Tibial artery (tissue), 4 donors: ENCODE data around the gene BMP10.

Experiments
- DNase-seq, 2 donors: peaks; one replicate each; pipeline ENCODE4 v3.0.0-alpha.2; 2019
- H3K27ac ChIP-seq, 2 donors: fragments of 200-600 bp; sonication (generic) in 1 of 2; 1 replicate in 1 of 2; 2 replicates in 1 of 2; pipeline ENCODE4 v1.5.1; 2018 to 2019; ENCODE audit warnings: mild to moderate bottlenecking in 1 of 2
- H3K27me3 ChIP-seq, 2 donors: fragments of 200-600 bp; sonication (generic) in 1 of 2; one replicate each; pipeline versions ENCODE4 v1.5.1 to v1.6.0; 2016 to 2019
- H3K36me3 ChIP-seq, 3 donors: fragments of 200-600 bp; sonication (generic) in 2 of 3; one replicate each; pipeline ENCODE4 v1.5.1; 2016 to 2019; ENCODE audit warnings: mild to moderate bottlenecking in 2 of 3
- H3K4me1 ChIP-seq, 4 donors: fragments of 200-600 bp; sonication (generic) in 2 of 4; 1 replicate in 3 of 4; 2 replicates in 1 of 4; pipeline ENCODE4 v1.5.1; 2016 to 2019
- H3K4me3 ChIP-seq, 2 donors: fragments of 200-600 bp; sonication (generic) in 1 of 2; 1 replicate in 1 of 2; 2 replicates in 1 of 2; pipeline ENCODE4 v1.5.1; 2018 to 2019; ENCODE audit warnings: mild to moderate bottlenecking in 2 of 2
- H3K9me3 ChIP-seq, 3 donors: fragments of 200-600 bp; sonication (generic) in 1 of 3; one replicate each; pipeline ENCODE4 v1.5.1; 2016 to 2019
- intact Hi-C: fragments of 100-400 bp; cut with DNase I; formaldehyde crosslinking; loops from one replicate; pipeline ENCODE4 v1.15.0; 2023; ENCODE audit warnings: low total_unique reads
- TF ChIP-seq, protein P1 (sequence below), 2 experiments: fragments of 200-600 bp in 1 of 2; fragments of 450-650 bp in 1 of 2; IDR thresholded peaks; one replicate each; pipeline ENCODE4 v1.5.1; 2017 to 2019; ENCODE audit warnings: antibody characterized with exemption in 2 of 2, mild to moderate bottlenecking in 1 of 2, moderate library complexity in 1 of 2

The BMP10 gene

DNA sequence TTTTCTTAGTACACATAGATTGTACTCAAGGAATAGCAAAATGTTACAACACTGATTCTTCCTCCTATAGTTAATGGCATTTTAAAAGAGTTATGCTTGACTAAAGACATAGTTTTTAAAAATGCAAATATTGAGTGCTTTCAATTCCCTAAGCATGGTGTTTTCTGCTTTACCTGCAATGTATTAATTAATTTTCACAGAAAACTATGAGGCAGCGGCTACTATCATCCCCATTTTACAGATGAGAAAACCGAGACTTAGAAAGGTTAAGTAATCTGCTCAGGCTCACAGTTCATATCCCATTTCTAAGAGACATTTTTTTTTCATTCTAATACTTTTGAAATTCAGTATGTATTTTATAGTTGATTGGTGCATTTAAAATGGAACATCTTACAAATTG lies 38.0 kb downstream of the BMP10 start:
- no peaks in the 10 kb centered on the region for H3K9me3 ChIP-seq
- no peak for DNase-seq
- peaks cover 0 to 50% (median 42%) of the 10 kb centered on the region in 4 donors for H3K4me1 ChIP-seq
- TF ChIP-seq, protein P1, sequence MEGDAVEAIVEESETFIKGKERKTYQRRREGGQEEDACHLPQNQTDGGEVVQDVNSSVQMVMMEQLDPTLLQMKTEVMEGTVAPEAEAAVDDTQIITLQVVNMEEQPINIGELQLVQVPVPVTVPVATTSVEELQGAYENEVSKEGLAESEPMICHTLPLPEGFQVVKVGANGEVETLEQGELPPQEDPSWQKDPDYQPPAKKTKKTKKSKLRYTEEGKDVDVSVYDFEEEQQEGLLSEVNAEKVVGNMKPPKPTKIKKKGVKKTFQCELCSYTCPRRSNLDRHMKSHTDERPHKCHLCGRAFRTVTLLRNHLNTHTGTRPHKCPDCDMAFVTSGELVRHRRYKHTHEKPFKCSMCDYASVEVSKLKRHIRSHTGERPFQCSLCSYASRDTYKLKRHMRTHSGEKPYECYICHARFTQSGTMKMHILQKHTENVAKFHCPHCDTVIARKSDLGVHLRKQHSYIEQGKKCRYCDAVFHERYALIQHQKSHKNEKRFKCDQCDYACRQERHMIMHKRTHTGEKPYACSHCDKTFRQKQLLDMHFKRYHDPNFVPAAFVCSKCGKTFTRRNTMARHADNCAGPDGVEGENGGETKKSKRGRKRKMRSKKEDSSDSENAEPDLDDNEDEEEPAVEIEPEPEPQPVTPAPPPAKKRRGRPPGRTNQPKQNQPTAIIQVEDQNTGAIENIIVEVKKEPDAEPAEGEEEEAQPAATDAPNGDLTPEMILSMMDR (IDR thresholded peaks at IDR 0.05) = no peak
- peak overlapping the region; percentile 86 to 87 for H3K27ac ChIP-seq
- H3K4me3 ChIP-seq = no peak overlapping the region
- H3K36me3 ChIP-seq = no peaks in the 10 kb centered on the region
- no peaks in the 10 kb centered on the region for H3K27me3 ChIP-seq
- intact Hi-C loops = no loop called here

DNA sequence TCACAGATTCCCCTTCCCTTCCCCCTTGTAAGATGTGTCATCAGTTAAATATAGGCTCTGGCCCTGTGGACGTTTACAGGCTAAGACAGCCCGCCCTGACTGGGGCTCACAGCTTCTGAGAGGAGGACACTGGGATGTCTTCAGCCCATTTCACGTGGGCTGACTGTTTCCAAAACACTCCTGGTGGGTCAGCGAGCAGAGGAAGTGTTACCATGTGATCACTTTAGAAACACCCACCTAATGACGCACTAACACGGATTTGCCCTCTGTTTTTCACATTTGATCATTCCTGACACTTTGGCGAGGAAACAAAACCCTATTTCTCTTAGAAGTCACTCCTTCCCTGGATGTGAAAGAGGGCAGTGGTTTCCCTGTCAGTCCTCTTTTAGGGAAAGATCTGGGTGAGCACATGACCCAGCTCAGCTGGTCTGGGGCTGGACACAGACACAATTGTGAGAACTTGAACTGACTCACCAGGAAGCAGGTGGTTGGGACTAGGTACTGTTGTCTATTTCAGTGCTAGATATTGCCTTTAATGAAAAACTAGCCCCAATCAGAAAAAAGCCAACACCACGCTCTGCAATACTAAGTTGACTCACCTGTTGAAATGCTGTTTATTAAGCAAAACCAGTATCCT lies 38.8 kb downstream of the BMP10 start:
- TF ChIP-seq, protein P1 (IDR thresholded peaks at IDR 0.05) = peak in 1 of 2 experiments; percentile 11
- Histone ChIP-seq H3K4me3 (peak overlapping the region in 1 of 2 donors; percentile 7), H3K36me3 (no peaks in the 10 kb centered on the region), H3K27me3 (no peaks in the 10 kb centered on the region), H3K4me1 (peaks cover 0 to 57% (median 45%) of the 10 kb centered on the region in 4 donors), H3K9me3 (no peaks in the 10 kb centered on the region), H3K27ac (peak overlapping the region; percentile 86 to 87)
- peak; percentile 85 to 88 for DNase-seq
- intact Hi-C loops = no loop called here

DNA sequence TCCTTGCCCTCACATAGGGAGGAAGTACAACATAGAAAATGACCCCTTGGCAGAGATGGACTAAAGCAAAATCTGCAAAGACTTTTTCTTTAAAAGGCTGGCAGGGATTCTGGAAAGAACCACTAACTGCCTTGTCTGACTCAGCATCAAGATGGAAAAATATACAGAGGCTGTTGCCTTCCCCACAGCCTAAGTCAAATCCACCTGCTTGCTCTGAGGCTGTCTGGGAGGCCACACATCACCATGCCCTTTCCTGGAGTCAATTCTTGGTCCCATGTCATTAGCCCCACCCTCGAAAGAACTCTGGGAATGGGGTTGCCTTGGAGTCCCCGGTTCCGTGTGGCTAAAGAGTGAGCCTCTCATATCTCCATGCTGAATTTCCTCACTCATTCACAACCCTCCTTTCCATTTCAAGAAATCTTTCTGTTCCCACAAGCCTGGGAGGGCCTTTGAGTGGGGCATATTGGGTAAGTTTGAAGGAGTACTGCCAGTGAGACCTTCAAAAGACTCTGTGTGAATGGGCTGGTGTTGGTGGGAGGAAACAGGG lies 39.4 kb downstream of the BMP10 start:
- peak overlapping the region in 1 of 2 donors; percentile 7 for H3K4me3 ChIP-seq
- peak overlapping the region; percentile 86 to 87 for H3K27ac ChIP-seq
- no peaks in the 10 kb centered on the region for H3K27me3 ChIP-seq
- TF ChIP-seq, protein P1 (IDR thresholded peaks at IDR 0.05) = no peak
- no peaks in the 10 kb centered on the region for H3K9me3 ChIP-seq
- H3K36me3 ChIP-seq = no peaks in the 10 kb centered on the region
- no peak for DNase-seq
- intact Hi-C loops = no loop called here
- peaks cover 0 to 57% (median 45%) of the 10 kb centered on the region in 4 donors for H3K4me1 ChIP-seq

DNA sequence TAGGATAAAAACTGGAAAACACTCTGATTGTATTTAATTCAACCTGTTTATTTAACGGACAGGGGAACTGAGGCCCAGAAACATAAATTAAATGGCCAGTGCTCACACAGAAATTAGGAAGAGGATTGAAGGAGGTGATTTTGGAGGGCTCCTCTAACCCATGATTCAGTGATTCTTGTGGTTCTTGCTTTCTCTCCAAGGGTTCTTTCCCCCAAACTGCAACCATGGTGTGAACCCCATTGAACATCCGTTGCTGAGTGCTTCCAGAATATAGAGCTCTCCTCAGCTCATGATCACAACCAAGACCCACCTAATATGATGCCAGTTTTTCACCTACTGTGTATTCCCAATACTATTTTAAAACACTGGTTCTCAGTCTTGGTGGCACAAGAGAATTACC lies 41.4 kb downstream of the BMP10 start:
- intact Hi-C loops = no loop called here
- TF ChIP-seq, protein P1 (IDR thresholded peaks at IDR 0.05) = no peak
- Histone ChIP-seq H3K27me3 (no peaks in the 10 kb centered on the region), H3K9me3 (no peaks in the 10 kb centered on the region), H3K4me3 (no peak overlapping the region), H3K36me3 (no peaks in the 10 kb centered on the region), H3K4me1 (peaks cover 0 to 57% (median 45%) of the 10 kb centered on the region in 4 donors), H3K27ac (peak overlapping the region; percentile 86 to 87)
- no peak for DNase-seq

DNA sequence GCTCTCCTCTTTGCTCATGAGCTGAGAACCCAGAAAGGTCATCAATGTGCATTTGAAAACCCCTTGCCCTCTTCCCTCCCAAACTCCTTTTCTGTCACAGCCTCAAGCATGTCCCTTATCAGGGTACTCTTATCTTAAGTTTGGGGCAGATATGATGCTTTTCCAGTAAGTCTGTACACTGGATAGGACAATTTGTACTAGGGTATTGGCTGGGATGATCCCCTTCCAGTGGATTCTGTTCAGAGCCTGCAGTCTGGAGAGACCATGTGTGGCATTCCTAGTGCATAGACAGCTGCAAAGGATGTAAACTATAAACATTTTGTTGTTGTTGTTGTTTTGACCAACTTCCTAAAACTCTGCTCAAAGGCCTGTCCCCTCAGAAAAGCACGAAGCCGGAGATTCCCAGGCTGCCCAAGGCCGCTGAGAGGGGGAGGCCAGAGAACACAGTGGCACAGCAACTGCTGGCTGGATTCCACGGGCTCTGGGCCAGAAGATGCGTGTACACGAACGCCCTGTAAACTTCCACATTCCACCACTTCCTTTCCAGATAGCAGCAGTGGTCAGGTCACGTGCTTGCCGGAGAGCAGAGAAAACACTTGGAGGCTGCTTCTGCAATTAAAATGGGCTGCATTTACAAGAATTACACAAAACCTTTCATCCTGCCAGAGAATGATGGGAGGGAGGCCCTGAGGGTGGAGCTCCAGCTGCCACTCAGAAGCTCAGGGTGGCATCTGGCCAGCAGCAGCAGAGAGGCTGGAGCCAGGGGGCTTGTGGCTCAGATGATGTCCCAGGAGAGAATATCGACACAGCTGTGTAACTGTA lies 42.1 kb downstream of the BMP10 start:
- TF ChIP-seq, protein P1 (IDR thresholded peaks at IDR 0.05) = peak in 1 of 2 experiments; percentile 19

More for the DNA sequence above, 42.1 kb downstream of the BMP10 start:
- Histone ChIP-seq H3K27ac (peak overlapping the region; percentile 86 to 87), H3K27me3 (no peaks in the 10 kb centered on the region), H3K36me3 (no peaks in the 10 kb centered on the region), H3K4me1 (peaks cover 0 to 57% (median 45%) of the 10 kb centered on the region in 4 donors), H3K9me3 (no peaks in the 10 kb centered on the region), H3K4me3 (peak overlapping the region; percentile 5 to 19)
- intact Hi-C loops = no loop called here
- DNase-seq = peak; percentile 97 to 98
